Measurements from ENCODE around the gene POT1. TPM values are rescaled to one million over a fixed set of nuclear protein-coding genes. Genes with fewer than 3 reads are reported as not detected.

The POT1 gene
- total RNA-seq, 1 experiment from 2014 or later = 20.2 TPM

- Mint-ChIP-seq H3K4me1 (peaks cover 10% of the 10 kb centered on the region), H3K27me3 (ENCODE audit: low read depth) (no peaks in the 10 kb centered on the region), H3K9me3 (peaks cover 11% of the 10 kb centered on the region; the same call in 1 of the 2 replicates), H3K27ac (no peak overlapping the region), H3K36me3 (no peaks in the 10 kb centered on the region), H3K4me3 (no peak overlapping the region)
- no peak for TF ChIP-seq ETV6 (CRISPR knock-in tag; IDR thresholded peaks at IDR 0.05)
- no peak for TF ChIP-seq STAT6 (CRISPR knock-in tag; conservative IDR thresholded peaks at IDR 0.05; ENCODE audit: low read depth)
- no peak for TF ChIP-seq USF2 (CRISPR knock-in tag; IDR thresholded peaks at IDR 0.05)
- TF ChIP-seq ZSCAN18 (CRISPR knock-in tag; IDR thresholded peaks at IDR 0.05) = no peak
- TF ChIP-seq IRF2 (CRISPR knock-in tag; IDR thresholded peaks at IDR 0.05; ENCODE audit: borderline replicate concordance, low read depth) = no peak
- TF ChIP-seq TEAD1 (CRISPR knock-in tag; IDR thresholded peaks at IDR 0.05) = no peak
- TF ChIP-seq SOX15 (CRISPR knock-in tag; IDR thresholded peaks at IDR 0.05) = no peak
- no peak for TF ChIP-seq JUN (CRISPR knock-in tag; IDR thresholded peaks at IDR 0.05)
- no peak for TF ChIP-seq ZNF512 (CRISPR knock-in tag; IDR thresholded peaks at IDR 0.05; ENCODE audit: borderline replicate concordance)
- no peak for TF ChIP-seq SP1 (CRISPR knock-in tag; conservative IDR thresholded peaks at IDR 0.05)
- no peak for TF ChIP-seq HMGA2 (CRISPR knock-in tag; IDR thresholded peaks at IDR 0.05)
- TF ChIP-seq PRDM15 (CRISPR knock-in tag; IDR thresholded peaks at IDR 0.05) = no peak
- TF ChIP-seq FOXJ3 (CRISPR knock-in tag; IDR thresholded peaks at IDR 0.05; ENCODE audit: borderline replicate concordance) = no peak
- no peak for TF ChIP-seq MLX (CRISPR knock-in tag; IDR thresholded peaks at IDR 0.05)
- no peak for TF ChIP-seq ZNF423 (CRISPR knock-in tag; IDR thresholded peaks at IDR 0.05)
- DNase-seq (ENCODE audit: low spot score) = no peak
- no peak; the same call in 1 of the 2 replicates for ATAC-seq
- CTCF ChIA-PET = no interaction called here
- POLR2A ChIA-PET = no interaction called here
These were observed 129.2 kb downstream of the POT1 start for GRCh38 chr7:124800386-124800785.

GRCh38 chr7:124799448-124799847, 130.2 kb downstream of the POT1 start:
- TF ChIP-seq ESRRA (CRISPR knock-in tag; IDR thresholded peaks at IDR 0.05; ENCODE audit: borderline replicate concordance) = no peak
- no peak for TF ChIP-seq NFYB (CRISPR knock-in tag; conservative IDR thresholded peaks at IDR 0.05; ENCODE audit: low read depth)
- no peak for TF ChIP-seq RORB (CRISPR knock-in tag; IDR thresholded peaks at IDR 0.05)
- TF ChIP-seq JAZF1 (CRISPR knock-in tag; IDR thresholded peaks at IDR 0.05) = no peak
- no peak for TF ChIP-seq HMGA2 (CRISPR knock-in tag; IDR thresholded peaks at IDR 0.05)
- no peak for TF ChIP-seq ZNF532 (CRISPR knock-in tag; IDR thresholded peaks at IDR 0.05; ENCODE audit: borderline replicate concordance)
- no peak for TF ChIP-seq JUN (CRISPR knock-in tag; IDR thresholded peaks at IDR 0.05)
- POLR2A ChIA-PET = no interaction called here
- H3K36me3 Mint-ChIP-seq = no peaks in the 10 kb centered on the region
- ATAC-seq (no peak), DNase-seq (ENCODE audit: low spot score) (no peak)
- H3K27me3 Mint-ChIP-seq (ENCODE audit: low read depth) = no peaks in the 10 kb centered on the region
- H3K4me3 Mint-ChIP-seq = no peak overlapping the region
- H3K9me3 Mint-ChIP-seq = peaks cover 11% of the 10 kb centered on the region; the same call in 1 of the 2 replicates
- CTCF ChIA-PET = no interaction called here
- H3K4me1 Mint-ChIP-seq = peaks cover under 1% of the 10 kb centered on the region; the same call in 1 of the 2 replicates
- no peak overlapping the region for H3K27ac Mint-ChIP-seq

Data from WTC11 (cell line).